ENCODE data around the gene SLC25A22.

DNA sequence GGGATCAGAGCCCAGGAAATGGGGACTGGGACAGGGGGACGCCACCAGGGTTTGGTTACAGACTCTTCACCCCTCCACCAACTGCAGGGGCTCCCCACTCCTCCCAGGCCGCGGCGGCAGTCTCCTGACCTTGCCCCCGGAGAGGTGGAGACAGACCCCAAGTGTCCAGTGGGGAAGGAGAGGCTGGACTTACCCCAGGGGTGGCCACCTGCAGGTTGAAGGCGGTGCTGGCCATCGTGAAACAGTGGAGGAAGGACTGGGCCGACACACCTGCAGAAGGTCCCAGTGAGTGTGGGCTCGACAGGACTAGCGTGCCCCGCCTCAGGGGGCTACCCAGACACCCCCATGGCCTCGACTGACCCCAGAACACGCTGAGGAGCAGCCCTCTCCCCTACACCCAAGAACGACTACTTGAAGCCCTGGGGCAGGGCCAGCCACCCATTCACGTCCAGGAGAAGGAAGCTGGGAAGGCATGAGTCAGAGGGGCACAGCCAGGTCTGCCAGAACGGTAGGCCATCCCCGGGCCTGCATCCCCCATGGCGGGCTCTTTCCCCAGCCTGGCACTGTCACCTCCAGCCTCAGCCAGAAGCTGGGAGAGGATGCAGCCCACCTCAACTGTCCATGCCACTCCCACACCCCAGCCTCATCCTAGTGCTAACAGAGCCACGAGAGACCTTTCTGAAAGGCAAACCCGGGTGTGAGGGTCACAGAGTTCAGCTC is 23.0 kb downstream of the SLC25A22 start:
- peak; percentile 12; the same call in 1 of the 2 replicates for TF ChIP-seq POLR2AphosphoS5 (IDR thresholded peaks at IDR 0.05; ENCODE audit: low read depth)
- TF ChIP-seq, protein P1, sequence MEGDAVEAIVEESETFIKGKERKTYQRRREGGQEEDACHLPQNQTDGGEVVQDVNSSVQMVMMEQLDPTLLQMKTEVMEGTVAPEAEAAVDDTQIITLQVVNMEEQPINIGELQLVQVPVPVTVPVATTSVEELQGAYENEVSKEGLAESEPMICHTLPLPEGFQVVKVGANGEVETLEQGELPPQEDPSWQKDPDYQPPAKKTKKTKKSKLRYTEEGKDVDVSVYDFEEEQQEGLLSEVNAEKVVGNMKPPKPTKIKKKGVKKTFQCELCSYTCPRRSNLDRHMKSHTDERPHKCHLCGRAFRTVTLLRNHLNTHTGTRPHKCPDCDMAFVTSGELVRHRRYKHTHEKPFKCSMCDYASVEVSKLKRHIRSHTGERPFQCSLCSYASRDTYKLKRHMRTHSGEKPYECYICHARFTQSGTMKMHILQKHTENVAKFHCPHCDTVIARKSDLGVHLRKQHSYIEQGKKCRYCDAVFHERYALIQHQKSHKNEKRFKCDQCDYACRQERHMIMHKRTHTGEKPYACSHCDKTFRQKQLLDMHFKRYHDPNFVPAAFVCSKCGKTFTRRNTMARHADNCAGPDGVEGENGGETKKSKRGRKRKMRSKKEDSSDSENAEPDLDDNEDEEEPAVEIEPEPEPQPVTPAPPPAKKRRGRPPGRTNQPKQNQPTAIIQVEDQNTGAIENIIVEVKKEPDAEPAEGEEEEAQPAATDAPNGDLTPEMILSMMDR (IDR thresholded peaks at IDR 0.05; ENCODE audit: insufficient read depth, low read length): no peak
